ENCODE results near the gene TBX3. TPM values are rescaled to one million over a fixed set of nuclear protein-coding genes. Genes with fewer than 3 reads are reported as not detected.
A peak's percentile ranks its signal among the peaks of the same experiment; 100 is the strongest.

Gene TBX3
- total RNA-seq, 6 experiments from 2014 or later: 15.6 to 44.0 (median 27.8) TPM

DNA sequence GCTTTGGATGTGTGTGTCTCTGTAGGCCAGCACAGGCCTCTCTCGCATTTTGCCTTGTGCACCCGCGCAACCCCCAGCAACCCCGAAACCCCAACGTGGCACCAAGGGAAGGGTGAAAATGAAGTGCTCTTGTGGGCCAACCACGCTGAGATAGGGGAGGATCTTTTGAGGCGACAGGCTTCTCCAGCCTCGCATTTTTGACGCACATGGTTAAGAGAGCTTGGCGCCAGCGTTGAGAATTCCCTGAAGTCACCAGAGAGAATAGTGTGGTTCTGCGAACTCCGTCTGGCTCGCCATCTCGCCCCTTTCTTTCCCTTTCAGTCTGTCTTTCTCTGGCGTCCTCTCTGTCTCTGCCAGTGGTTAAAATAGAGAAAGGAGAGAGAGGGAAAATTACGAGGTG is 1.9 kb upstream of the TBX3 start:
- DNase-seq (no peak), ATAC-seq (no peak)
- 60% methylated on average over 13 of the region's 17 CpGs for WGBS (ENCODE audit: insufficient coverage, low coverage, low lambda C conversion rate, missing lambda C conversion rate)
- no peak overlapping the region for H3K4me3 ChIP-seq
- no peaks in the 10 kb centered on the region for H3K27me3 ChIP-seq
- peak overlapping the region in 1 of 3 donors; percentile 92 for H3K27ac ChIP-seq
- TF ChIP-seq POLR2A (IDR thresholded peaks at IDR 0.05): no peak
- TF ChIP-seq, protein P1, sequence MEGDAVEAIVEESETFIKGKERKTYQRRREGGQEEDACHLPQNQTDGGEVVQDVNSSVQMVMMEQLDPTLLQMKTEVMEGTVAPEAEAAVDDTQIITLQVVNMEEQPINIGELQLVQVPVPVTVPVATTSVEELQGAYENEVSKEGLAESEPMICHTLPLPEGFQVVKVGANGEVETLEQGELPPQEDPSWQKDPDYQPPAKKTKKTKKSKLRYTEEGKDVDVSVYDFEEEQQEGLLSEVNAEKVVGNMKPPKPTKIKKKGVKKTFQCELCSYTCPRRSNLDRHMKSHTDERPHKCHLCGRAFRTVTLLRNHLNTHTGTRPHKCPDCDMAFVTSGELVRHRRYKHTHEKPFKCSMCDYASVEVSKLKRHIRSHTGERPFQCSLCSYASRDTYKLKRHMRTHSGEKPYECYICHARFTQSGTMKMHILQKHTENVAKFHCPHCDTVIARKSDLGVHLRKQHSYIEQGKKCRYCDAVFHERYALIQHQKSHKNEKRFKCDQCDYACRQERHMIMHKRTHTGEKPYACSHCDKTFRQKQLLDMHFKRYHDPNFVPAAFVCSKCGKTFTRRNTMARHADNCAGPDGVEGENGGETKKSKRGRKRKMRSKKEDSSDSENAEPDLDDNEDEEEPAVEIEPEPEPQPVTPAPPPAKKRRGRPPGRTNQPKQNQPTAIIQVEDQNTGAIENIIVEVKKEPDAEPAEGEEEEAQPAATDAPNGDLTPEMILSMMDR (IDR thresholded peaks at IDR 0.05): no peak
- no peaks in the 10 kb centered on the region for H3K4me1 ChIP-seq
- no peaks in the 10 kb centered on the region for H3K36me3 ChIP-seq
- H3K9me3 ChIP-seq: no peaks in the 10 kb centered on the region
- intact Hi-C loops (cut with DNase I): no loop called here

DNA sequence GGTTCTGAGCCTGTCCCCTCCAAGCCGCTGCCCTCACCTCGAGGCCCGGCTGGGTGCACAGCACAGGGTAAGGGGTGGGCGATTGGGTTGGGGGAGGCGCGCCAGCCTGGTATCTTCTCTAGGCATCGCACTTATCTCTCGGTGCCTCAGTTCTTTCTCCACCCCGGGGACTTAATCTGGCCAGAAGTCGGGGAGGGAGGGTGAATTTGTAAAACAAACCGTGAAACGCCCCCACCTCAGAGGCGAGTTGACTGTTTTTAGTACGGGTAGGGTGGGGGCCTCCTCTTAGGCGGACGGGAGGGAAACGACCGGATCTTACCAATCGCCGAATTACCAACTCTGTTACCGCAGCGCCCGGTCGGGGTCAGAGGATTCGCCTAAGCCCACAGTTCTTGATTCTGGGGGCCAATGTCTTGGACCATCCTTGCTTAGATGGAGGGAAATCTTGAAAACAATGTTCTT is 1.4 kb upstream of the TBX3 start:
- no peak for ATAC-seq
- intact Hi-C loops (cut with DNase I): no loop called here
- H3K4me1 ChIP-seq: peaks cover 0 to under 1% (median 0%) of the 10 kb centered on the region in 4 donors
- TF ChIP-seq, protein P1 (IDR thresholded peaks at IDR 0.05): no peak
- no peak for TF ChIP-seq POLR2A (IDR thresholded peaks at IDR 0.05)
- H3K4me3 ChIP-seq: peak overlapping the region; percentile 40 to 77 (median 62)
- H3K27ac ChIP-seq: peak overlapping the region; percentile 85 to 92 (median 92)
- H3K27me3 ChIP-seq: no peaks in the 10 kb centered on the region
- no peaks in the 10 kb centered on the region for H3K9me3 ChIP-seq
- no peaks in the 10 kb centered on the region for H3K36me3 ChIP-seq
- DNase-seq: no peak
- 49% methylated on average over 9 of the region's 25 CpGs for WGBS (ENCODE audit: insufficient coverage, low coverage, low lambda C conversion rate, missing lambda C conversion rate)

DNA sequence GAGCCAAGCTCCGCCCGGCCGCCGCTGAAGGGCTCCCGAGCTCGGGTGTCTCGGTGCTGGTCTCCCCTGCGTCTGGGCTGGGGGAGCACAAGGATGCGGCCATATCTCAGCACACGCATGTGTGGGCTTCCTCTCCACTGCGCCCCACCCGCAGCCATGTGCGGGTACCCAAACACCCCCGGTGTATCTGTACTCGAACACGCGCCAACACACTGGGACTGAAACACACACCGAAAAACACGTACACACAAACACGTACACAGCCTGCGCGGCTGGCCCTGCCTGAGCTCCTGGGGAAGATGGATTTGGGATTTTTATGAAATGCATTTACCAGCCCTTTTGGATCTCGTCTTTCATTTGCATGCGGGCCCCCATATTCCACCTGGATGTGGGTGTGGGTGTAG is 897 bp upstream of the TBX3 start:
- peaks cover 0 to 5% (median 1%) of the 10 kb centered on the region in 4 donors for H3K4me1 ChIP-seq
- ATAC-seq: peak in 2 of 4 donors; percentile 6 to 28
- H3K9me3 ChIP-seq: no peaks in the 10 kb centered on the region
- 0% methylated on average over 11 of the region's 24 CpGs for WGBS (ENCODE audit: insufficient coverage, low coverage, low lambda C conversion rate, missing lambda C conversion rate)
- peak overlapping the region; percentile 40 to 77 (median 62) for H3K4me3 ChIP-seq
- no peaks in the 10 kb centered on the region for H3K36me3 ChIP-seq
- intact Hi-C loops (cut with DNase I): no loop called here
- H3K27me3 ChIP-seq: no peaks in the 10 kb centered on the region
- no peak for DNase-seq
- H3K27ac ChIP-seq: peak overlapping the region; percentile 85 to 92 (median 92)
- TF ChIP-seq POLR2A (IDR thresholded peaks at IDR 0.05): no peak
- TF ChIP-seq, protein P1 (IDR thresholded peaks at IDR 0.05): no peak

DNA sequence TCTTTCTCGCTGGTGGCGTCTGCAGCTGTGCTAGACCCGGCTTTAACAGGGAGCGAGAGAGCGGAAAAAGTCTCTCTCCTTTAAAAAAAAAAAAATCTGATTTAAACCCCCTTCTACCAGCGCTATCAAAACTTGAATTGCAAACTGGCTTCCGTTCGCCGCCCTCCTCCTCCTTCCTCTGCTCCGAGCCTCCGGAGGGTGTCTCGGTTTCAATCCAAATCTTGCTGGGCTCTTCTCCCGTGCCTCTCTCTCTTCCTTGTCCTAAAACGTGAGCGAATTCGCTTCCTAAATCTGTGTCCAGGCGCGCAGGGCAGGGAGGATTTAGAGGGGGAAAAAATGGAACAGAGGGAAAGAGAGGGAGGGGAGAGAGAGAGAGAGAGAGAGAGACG is 272 bp downstream of the TBX3 start:
- no peaks in the 10 kb centered on the region for H3K27me3 ChIP-seq
- TF ChIP-seq, protein P1 (IDR thresholded peaks at IDR 0.05): no peak
- TF ChIP-seq POLR2A (IDR thresholded peaks at IDR 0.05): no peak
- H3K27ac ChIP-seq: peak overlapping the region; percentile 92
- intact Hi-C loops (cut with DNase I): no loop called here
- no peaks in the 10 kb centered on the region for H3K9me3 ChIP-seq
- ATAC-seq (no peak), DNase-seq (no peak)
- peaks cover 0 to 6% (median 0%) of the 10 kb centered on the region in 4 donors for H3K36me3 ChIP-seq
- H3K4me3 ChIP-seq: peak overlapping the region; percentile 58 to 77 (median 62)
- WGBS (ENCODE audit: insufficient coverage, low coverage, low lambda C conversion rate, missing lambda C conversion rate): 2% methylated on average over 18 of the region's 19 CpGs
- peaks cover 0 to 10% (median 1%) of the 10 kb centered on the region in 4 donors for H3K4me1 ChIP-seq

All from right lobe of liver (tissue), 6 donors.